BJ (cell line): ENCODE results near the gene PSMD4. TPM values are rescaled to one million over a fixed set of nuclear protein-coding genes. Genes with fewer than 3 reads are reported as not detected.
"Not testable (repeated sequence)": the region's sequence is repeated elsewhere in the genome, so short reads cannot be mapped to it uniquely, and the experiment has no call there.

Source experiments
- CTCF ChIA-PET: fragments of 350-600 bp; formaldehyde crosslinking; extraction: SDS; loops from one replicate; lab custom pipeline; 2021; ENCODE audit warnings: antibody characterized with exemption, inconsistent platforms; lab: Yijun Ruan, JAX
- POLR2A ChIA-PET: fragments of 300-600 bp; sonication (Branson Sonifier 250); formaldehyde crosslinking; extraction: SDS; loops from one replicate; lab custom pipeline; 2021; ENCODE audit warnings: antibody characterized with exemption; lab: Charles Lee
- DNase-seq: peaks from one replicate; pipeline ENCODE4 v3.0.0-alpha.2; 2011; ENCODE audit warnings: low read depth
- H3K27me3 ChIP-seq: 2 replicates; pipeline ENCODE4 v1.6.0; 2011; ENCODE audit warnings: low read length; ENCODE audit not compliant: control insufficient read depth, insufficient read depth
- H3K36me3 ChIP-seq: 2 replicates; pipeline ENCODE4 v1.5.1; 2011; ENCODE audit warnings: low read length; ENCODE audit not compliant: control insufficient read depth, insufficient read depth
- H3K4me3 ChIP-seq: 2 replicates; pipeline ENCODE4 v1.5.1; 2011; ENCODE audit warnings: low read depth, mild to moderate bottlenecking, control low read depth, low read length
- CTCF ChIP-seq: IDR thresholded peaks from 2 replicates; pipeline ENCODE4 v1.5.1; 2011; ENCODE audit warnings: low read depth, mild to moderate bottlenecking, control low read depth, inconsistent platforms, low read length, moderate library complexity; ENCODE audit not compliant: insufficient read depth
- polyA minus RNA-seq: library from RNA; depleted of rRNA, polyadenylated mRNA; stranded (reverse); fragments of >200 nt; gene quantifications from 2 replicates; pipeline ENCODE4 v1.2.3, GENCODE V29; 2011; rRNA and poly(A)+ RNA removed
- polyA plus RNA-seq: library from polyadenylated mRNA; depleted of rRNA; stranded (reverse); fragments of >200 nt; gene quantifications from 2 replicates; pipeline ENCODE4 v1.2.3, GENCODE V29; 2011; rRNA removed

The PSMD4 gene
- polyA plus RNA-seq (199 and 255 TPM in 2 replicates), polyA minus RNA-seq (111 and 153 TPM in 2 replicates)

GRCh38 chr1:151254217-151255213, at the start of gene PSMD4:
Gene PSMD4 (plus strand): TSS chr1:151254734. CDS start chr1:151254783, 49 bp downstream.
- no peaks in the 10 kb centered on the region for H3K27me3 ChIP-seq
- 0 out of 2 replicates have a peak, but pooled peaks have one; percentile 9 for TF ChIP-seq CTCF
- H3K4me3 ChIP-seq, result peak within 1 kb of the TSS; percentile 96
- POLR2A ChIA-PET, result interaction anchor here (0.5 to 0.8 kb wide), 4 partner anchors 19 to 56 kb away, joined by 3 to 15 read pairs (median 4); no protein-coding TSS in a partner anchor
- H3K36me3 ChIP-seq, result peaks cover 4% of the 10 kb centered on the region
- CTCF ChIA-PET, result interaction anchor here (0.9 to 5.2 kb wide), 5 partner anchors 16 to 144 kb away, joined by 3 to 43 read pairs (median 3); no protein-coding TSS in a partner anchor
- DNase-seq, result peak; percentile 86

- H3K4me3 ChIP-seq, POLR2A ChIA-PET, DNase-seq, CTCF ChIA-PET, H3K27me3 ChIP-seq: not testable (repeated sequence)
- H3K36me3 ChIP-seq, result peaks cover 17% of the 10 kb centered on the region
These were observed 49.1 kb upstream of the PSMD4 start for GRCh38 chr1:151205381-151205965.

GRCh38 chr1:151210830-151211229, 43.7 kb upstream of the PSMD4 start:
- POLR2A ChIA-PET, result no interaction called here
- Histone ChIP-seq H3K4me3 (no peak overlapping the region), H3K36me3 (peaks cover 13% of the 10 kb centered on the region), H3K27me3 (no peaks in the 10 kb centered on the region)
- CTCF ChIA-PET, result interaction anchor here (1.2 kb wide), 1 partner anchor 10 kb away, joined by 3 read pairs; no protein-coding TSS in a partner anchor
- TF ChIP-seq CTCF, result no peak
- no peak for DNase-seq

GRCh38 chr1:151211972-151212705, 42.4 kb upstream of the PSMD4 start:
- ChIA-PET CTCF (interaction anchor here (0.6 to 1.2 kb wide), 3 partner anchors 12 to 218 kb away, joined by 3 to 4 read pairs (median 3); no protein-coding TSS in a partner anchor), POLR2A (no interaction called here)
- H3K36me3 ChIP-seq, result peaks cover 13% of the 10 kb centered on the region
- no peak for TF ChIP-seq CTCF
- H3K27me3 ChIP-seq, result no peaks in the 10 kb centered on the region
- DNase-seq, result no peak
- no peak overlapping the region for H3K4me3 ChIP-seq

GRCh38 chr1:151213560-151213959, 41.0 kb upstream of the PSMD4 start:
- TF ChIP-seq CTCF, result no peak
- ChIA-PET POLR2A (no interaction called here), CTCF (interaction anchor here (1.0 kb wide), 1 partner anchor 38 kb away, joined by 4 read pairs; no protein-coding TSS in a partner anchor)
- no peak for DNase-seq
- Histone ChIP-seq H3K27me3 (no peaks in the 10 kb centered on the region), H3K36me3 (peaks cover 7% of the 10 kb centered on the region), H3K4me3 (no peak overlapping the region)
